DMS79 (cell line): ENCODE results near the gene SYNE1.
"Not testable (repeated sequence)": the region's sequence is repeated elsewhere in the genome, so short reads cannot be mapped to it uniquely, and the experiment has no call there.

Experiments used
- DNase-seq: peaks from one replicate; lab custom pipeline; 2025; lab: John Stamatoyannopoulos, UW

SYNE1 gene

GRCh38 chr6:152180601-152181000 lies 456.6 kb downstream of the SYNE1 start:
- DNase-seq = no peak

GRCh38 chr6:152176268-152176667 lies 460.9 kb downstream of the SYNE1 start:
- no peak for DNase-seq

DNA sequence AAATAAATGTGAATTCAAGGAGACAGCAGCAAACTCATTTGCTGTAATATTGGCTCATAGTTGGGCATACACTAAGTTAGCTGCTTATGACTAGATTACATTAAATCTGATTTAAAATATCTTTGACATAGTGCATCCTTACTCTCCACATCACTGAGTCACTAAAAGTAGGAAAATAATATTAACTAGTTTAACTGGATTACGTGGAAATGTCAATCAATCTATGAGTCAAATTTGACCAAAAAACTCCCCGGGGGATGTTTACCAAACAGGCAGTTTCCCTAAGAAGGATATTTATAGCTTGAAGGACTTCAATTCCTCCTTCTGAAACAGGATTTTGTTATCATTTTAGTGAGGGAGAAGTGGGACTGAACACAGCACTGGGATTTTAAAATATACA lies 463.2 kb downstream of the SYNE1 start:
- no peak for DNase-seq

DNA sequence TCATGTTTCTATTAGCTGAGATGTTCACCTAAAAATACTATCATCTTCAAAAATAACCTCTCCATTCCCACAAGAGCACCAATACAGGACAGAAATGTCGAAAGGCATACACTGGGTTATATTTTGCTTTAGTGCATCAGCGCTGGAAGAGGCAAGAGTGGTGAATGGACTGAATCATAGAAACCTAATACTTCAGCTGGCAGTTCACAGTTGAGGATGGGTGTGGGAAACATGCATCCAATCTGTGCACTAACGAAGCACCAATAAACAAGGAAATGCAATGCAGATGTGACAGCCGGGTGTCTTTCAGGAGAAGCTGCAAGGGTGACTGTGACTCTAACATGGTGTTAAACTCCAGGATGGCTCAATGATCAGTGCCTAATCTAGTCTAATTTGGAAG lies 463.8 kb downstream of the SYNE1 start:
- no peak for DNase-seq

GRCh38 chr6:152170702-152171667 lies 466.2 kb downstream of the SYNE1 start:
- no peak for DNase-seq

- no peak for DNase-seq
Measured at GRCh38 chr6:152170313-152170701, 466.9 kb downstream of the SYNE1 start.

DNA sequence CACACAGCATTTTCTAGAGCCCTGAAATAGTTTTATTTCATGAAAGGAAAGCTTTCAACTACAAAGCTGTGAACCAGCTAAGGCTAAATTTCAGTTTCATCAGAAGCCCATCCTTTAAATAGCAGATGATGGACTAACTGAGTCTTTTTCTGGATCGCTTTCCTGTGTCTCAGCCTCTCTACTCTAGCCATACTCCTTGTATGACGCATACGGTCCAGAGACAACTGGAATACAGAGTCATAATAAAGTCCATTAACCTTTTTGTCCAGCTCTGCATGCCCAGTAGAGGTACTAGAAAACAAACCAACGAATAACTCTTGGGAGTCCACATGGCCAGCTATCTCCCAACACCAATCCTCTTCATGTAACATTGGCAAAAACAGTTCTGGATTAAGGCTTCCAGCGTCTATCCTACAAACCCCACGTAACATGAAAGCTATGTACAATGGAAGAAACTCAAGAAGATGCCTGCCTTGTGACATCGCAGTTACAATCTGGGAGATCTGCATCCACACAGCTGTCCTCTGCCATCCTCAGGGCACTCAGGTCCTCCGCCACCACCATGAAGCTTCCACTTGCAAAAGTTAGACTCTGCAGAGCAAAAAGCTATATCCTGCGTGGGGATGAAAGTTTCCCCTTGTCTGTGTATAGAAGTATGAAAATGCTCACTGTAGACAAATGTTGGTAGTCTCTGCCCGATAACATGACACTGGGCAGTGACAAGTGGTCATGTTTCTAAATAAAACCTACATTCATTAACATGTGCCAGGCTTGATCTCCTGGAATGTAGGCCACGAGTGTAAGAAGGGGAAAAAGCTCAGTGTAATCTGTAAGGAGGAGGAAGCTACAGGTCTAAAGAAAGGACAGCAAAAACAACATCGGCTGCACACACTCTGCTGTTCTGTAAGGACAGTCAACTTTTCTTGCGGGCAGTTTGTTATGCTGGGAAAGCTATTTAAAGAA lies 469.2 kb downstream of the SYNE1 start:
- no peak for DNase-seq

GRCh38 chr6:152166897-152167296 lies 470.3 kb downstream of the SYNE1 start:
- no peak for DNase-seq

DNA sequence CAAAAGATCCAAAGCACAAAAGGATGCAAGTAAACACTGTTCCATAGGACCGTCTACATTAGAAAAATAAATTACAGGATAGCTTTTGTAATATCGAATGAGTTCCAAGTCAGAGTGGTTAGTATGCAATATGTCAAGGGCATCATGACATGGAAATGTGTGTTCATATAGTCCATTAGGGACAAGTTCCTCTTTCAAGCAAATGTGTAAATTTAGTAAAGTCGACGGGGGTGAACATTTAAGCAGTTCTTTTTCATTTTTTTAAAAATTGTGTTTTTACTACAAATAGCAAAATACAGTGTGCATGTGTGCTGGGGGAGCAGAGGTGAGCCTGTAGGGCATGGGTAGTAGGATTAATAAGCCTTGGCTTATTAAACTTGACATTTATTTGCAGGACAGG lies 470.7 kb downstream of the SYNE1 start:
- DNase-seq = no peak

- no peak for DNase-seq
Measured at GRCh38 chr6:152164957-152165356, 472.2 kb downstream of the SYNE1 start.

DNA sequence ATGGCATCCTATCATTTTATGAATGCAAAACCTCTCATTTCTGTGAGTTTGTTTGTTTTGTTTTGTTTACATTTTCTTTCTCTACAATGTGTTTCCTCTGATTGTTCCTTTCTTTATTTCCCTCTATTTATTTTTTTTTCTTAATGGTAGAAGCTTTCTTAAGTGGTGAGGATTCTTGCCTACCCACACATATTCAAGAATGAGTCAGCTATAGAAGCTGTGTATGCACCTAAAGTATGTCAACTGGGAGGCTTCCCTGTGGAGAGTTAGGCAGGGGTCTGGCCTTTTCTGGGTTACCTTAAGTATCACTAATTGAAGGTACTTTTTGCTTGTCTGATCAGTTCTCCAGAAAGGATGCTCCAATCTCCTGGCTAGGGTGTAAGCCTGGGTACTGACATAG lies 475.7 kb downstream of the SYNE1 start:
- no peak for DNase-seq

- DNase-seq = no peak
Measured at GRCh38 chr6:152160346-152160745, 476.8 kb downstream of the SYNE1 start.

DNA sequence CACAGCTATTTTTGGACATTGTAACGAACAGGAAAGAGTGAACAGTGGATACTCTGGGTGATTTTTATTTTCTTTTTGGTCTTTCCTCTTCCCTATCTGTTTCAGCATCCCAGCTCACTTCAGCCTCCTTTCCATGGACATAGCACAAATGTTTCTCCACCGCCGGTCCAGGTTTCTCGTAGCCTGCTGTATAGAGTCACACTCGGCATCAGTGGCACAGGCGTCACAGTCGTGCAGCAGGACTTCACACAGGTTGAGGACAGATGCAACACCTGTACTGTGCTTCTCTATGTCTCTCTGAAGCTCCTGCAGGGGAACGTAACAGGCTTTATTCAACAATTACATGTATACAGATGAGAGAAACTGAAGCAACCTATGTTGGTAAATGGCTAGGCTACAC lies 481.4 kb downstream of the SYNE1 start:
- DNase-seq = no peak

- no peak for DNase-seq
Measured at GRCh38 chr6:152154559-152155356, 482.4 kb downstream of the SYNE1 start.

DNA sequence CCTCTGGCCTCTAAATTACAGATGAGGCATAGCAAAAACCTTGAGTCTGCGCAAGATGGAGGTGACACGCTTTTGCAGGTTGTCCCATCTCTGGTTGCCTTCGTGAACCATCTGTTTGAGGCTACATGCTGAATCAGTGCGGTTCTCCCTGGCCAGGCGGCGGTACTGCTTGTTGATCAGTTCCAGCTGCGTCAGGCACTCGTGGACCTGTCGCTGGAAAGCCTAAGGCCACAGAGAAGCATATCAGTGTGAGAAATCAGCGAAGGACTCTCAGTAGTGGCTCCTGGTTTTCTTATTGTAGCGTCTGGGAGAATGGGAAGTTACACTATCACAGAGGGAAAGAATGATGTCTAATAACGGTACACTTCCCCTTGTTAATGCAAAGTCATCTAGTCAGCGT lies 485.2 kb downstream of the SYNE1 start:
- DNase-seq = no peak

- DNase-seq = no peak
Measured at GRCh38 chr6:152150196-152150595, 487.0 kb downstream of the SYNE1 start.

DNA sequence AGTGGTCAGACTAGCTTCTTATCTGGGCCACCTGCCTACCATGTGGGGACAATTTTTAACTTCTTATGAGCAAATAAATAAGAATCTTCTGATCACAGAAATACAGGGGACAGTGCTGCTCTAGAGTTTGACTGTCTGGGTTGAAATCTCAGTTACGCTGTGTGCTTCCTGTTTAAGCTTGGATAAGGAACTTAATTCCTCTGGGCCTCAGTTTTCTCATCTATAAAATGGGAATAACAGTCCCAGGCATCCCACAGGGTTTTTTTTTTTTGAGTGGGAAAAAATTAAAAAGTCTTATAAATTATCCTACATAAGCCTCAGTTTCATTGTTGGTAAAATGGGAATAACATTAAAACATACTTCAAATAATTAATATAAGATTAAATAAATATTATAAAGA lies 488.8 kb downstream of the SYNE1 start:
- DNase-seq = no peak

GRCh38 chr6:152147269-152147668 lies 489.9 kb downstream of the SYNE1 start:
- DNase-seq = no peak

DNA sequence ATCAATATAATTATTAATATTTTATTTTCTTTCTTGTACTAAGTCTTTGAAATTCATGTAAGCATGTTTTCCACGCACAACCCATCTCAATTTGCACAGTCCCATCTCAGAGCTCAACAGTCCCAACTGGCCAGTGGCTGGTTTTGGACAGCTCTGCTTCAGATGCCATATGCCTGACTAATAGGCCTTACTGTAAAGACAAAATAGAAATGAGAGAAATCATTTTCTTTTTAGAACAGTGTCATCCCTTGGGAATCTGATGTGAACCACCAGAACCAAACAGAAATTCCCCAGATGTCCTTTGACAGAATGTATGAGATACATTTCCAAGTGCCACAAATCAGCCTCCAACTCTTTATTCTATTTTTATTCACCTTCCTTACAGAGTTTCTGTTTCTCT lies 490.8 kb downstream of the SYNE1 start:
- DNase-seq = no peak

DNA sequence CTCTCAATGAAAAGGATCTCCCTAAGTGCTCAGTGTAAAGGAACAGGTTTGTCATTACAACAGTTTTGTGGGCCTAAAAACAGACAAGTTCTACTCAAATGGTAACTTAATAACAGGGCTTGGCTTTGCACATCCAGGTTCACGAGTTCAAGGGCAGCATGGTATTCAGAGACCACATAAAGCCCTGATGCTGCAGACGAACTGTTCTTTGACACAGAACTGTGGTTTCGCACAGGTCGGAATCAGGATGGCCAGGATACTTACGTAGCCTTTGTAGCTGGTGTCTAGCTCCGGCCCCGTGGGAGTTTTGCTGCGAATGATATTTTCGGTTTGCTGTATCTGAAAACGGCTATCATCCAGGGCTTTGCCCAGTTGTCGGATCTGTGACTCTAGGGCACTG lies 493.8 kb downstream of the SYNE1 start:
- DNase-seq = no peak

- DNase-seq = no peak
Measured at GRCh38 chr6:152142105-152142504, 495.1 kb downstream of the SYNE1 start.

DNA sequence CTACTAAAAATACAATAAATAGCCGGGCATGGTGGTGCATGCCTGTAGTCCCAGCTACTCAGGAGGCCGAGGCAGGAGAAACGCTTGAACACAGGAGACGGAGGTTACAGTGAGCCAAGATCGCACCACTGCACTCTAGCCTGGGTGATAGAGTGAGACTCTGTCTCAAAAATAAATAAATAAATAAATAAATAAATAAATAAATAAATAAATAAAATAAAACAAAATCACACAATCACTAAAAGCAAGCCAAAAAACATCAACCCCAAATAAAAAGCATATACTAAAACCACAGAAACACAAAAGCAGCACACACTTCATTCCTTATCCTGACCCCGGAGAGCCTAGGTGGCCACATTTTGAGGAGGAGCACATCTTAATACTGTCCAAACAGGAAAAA lies 498.8 kb downstream of the SYNE1 start:
- DNase-seq = not testable (repeated sequence)
